Measurements from ENCODE around the gene CACNG7. TPM values are rescaled to one million over a fixed set of nuclear protein-coding genes. Genes with fewer than 3 reads are reported as not detected.
"Not testable (repeated sequence)": the region's sequence is repeated elsewhere in the genome, so short reads cannot be mapped to it uniquely, and the experiment has no call there.

The CACNG7 gene
- total RNA-seq, 2 donors from 2014 or later: 0.16 TPM; not detected in 1

GRCh38 chr19:53947624-53948023 lies 38.5 kb downstream of the CACNG7 start:
- intact Hi-C loops (cut with DNase I): no loop called here
- no peak for TF ChIP-seq CTCF (IDR thresholded peaks at IDR 0.05)
- H3K4me1 ChIP-seq: no peaks in the 10 kb centered on the region
- no peak overlapping the region for H3K27ac ChIP-seq
- H3K27me3 ChIP-seq: peaks cover 5% of the 10 kb centered on the region
- no peaks in the 10 kb centered on the region for H3K36me3 ChIP-seq
- H3K9me3 ChIP-seq: no peaks in the 10 kb centered on the region
- no peak for DNase-seq
- H3K4me3 ChIP-seq: no peak overlapping the region
- H3K9ac ChIP-seq (ENCODE audit: low read depth in 2 of 2, low read length in 2 of 2): no peak overlapping the region

GRCh38 chr19:53948611-53949010 lies 39.5 kb downstream of the CACNG7 start:
- H3K9ac ChIP-seq (ENCODE audit: low read depth in 2 of 2, low read length in 2 of 2); H3K4me1 ChIP-seq; DNase-seq; H3K36me3 ChIP-seq; H3K4me3 ChIP-seq; H3K27me3 ChIP-seq; intact Hi-C loops (cut with DNase I); H3K27ac ChIP-seq; H3K9me3 ChIP-seq: not testable (repeated sequence)

- Histone ChIP-seq H3K27me3 (no peaks in the 10 kb centered on the region), H3K9me3 (no peaks in the 10 kb centered on the region), H3K9ac (ENCODE audit: low read depth in 2 of 2, low read length in 2 of 2) (no peak overlapping the region), H3K27ac (no peak overlapping the region), H3K36me3 (no peaks in the 10 kb centered on the region), H3K4me3 (no peak overlapping the region), H3K4me1 (no peaks in the 10 kb centered on the region)
- DNase-seq: no peak
- TF ChIP-seq CTCF (IDR thresholded peaks at IDR 0.05): no peak
- intact Hi-C loops (cut with DNase I): no loop called here
Observed at GRCh38 chr19:53951436-53951835, 42.4 kb downstream of the CACNG7 start.

GRCh38 chr19:53951947-53952346 lies 42.9 kb downstream of the CACNG7 start:
- DNase-seq: no peak
- H3K36me3 ChIP-seq: no peaks in the 10 kb centered on the region
- no peaks in the 10 kb centered on the region for H3K9me3 ChIP-seq
- H3K4me3 ChIP-seq: no peak overlapping the region
- no peak overlapping the region for H3K27ac ChIP-seq
- TF ChIP-seq CTCF (IDR thresholded peaks at IDR 0.05): no peak
- H3K9ac ChIP-seq (ENCODE audit: low read depth in 2 of 2, low read length in 2 of 2): no peak overlapping the region
- no peaks in the 10 kb centered on the region for H3K27me3 ChIP-seq
- intact Hi-C loops (cut with DNase I): no loop called here
- H3K4me1 ChIP-seq: no peaks in the 10 kb centered on the region

GRCh38 chr19:53953383-53953782 lies 44.3 kb downstream of the CACNG7 start:
- Histone ChIP-seq H3K9ac (ENCODE audit: low read depth in 2 of 2, low read length in 2 of 2) (no peak overlapping the region), H3K36me3 (no peaks in the 10 kb centered on the region), H3K4me1 (no peaks in the 10 kb centered on the region), H3K4me3 (no peak overlapping the region), H3K27ac (no peak overlapping the region), H3K9me3 (no peaks in the 10 kb centered on the region), H3K27me3 (peaks cover 6% of the 10 kb centered on the region)
- no peak for TF ChIP-seq CTCF (IDR thresholded peaks at IDR 0.05)
- intact Hi-C loops (cut with DNase I): no loop called here
- no peak for DNase-seq

- Histone ChIP-seq H3K27ac (no peak overlapping the region), H3K9ac (ENCODE audit: low read depth in 2 of 2, low read length in 2 of 2) (no peak overlapping the region), H3K27me3 (peaks cover 24% of the 10 kb centered on the region), H3K4me1 (no peaks in the 10 kb centered on the region), H3K36me3 (no peaks in the 10 kb centered on the region), H3K4me3 (no peak overlapping the region), H3K9me3 (no peaks in the 10 kb centered on the region)
- TF ChIP-seq CTCF (IDR thresholded peaks at IDR 0.05): no peak
- DNase-seq: no peak
- intact Hi-C loops (cut with DNase I): no loop called here
Observed at GRCh38 chr19:53957448-53958167, 48.5 kb downstream of the CACNG7 start.
